BJ (cell line): Measurements from ENCODE around the gene UBQLNL. TPM values are rescaled to one million over a fixed set of nuclear protein-coding genes. Genes with fewer than 3 reads are reported as not detected.

Source experiments
- CTCF ChIA-PET: fragments of 350-600 bp; formaldehyde crosslinking; extraction: SDS; loops from one replicate; lab custom pipeline; 2021; ENCODE audit warnings: antibody characterized with exemption, inconsistent platforms; lab: Yijun Ruan, JAX
- POLR2A ChIA-PET: fragments of 300-600 bp; sonication (Branson Sonifier 250); formaldehyde crosslinking; extraction: SDS; loops from one replicate; lab custom pipeline; 2021; ENCODE audit warnings: antibody characterized with exemption; lab: Charles Lee
- DNase-seq: peaks from one replicate; pipeline ENCODE4 v3.0.0-alpha.2; 2011; ENCODE audit warnings: low read depth
- H3K27me3 ChIP-seq: 2 replicates; pipeline ENCODE4 v1.6.0; 2011; ENCODE audit warnings: low read length; ENCODE audit not compliant: control insufficient read depth, insufficient read depth
- H3K36me3 ChIP-seq: 2 replicates; pipeline ENCODE4 v1.5.1; 2011; ENCODE audit warnings: low read length; ENCODE audit not compliant: control insufficient read depth, insufficient read depth
- H3K4me3 ChIP-seq: 2 replicates; pipeline ENCODE4 v1.5.1; 2011; ENCODE audit warnings: low read depth, mild to moderate bottlenecking, control low read depth, low read length
- polyA plus RNA-seq: library from polyadenylated mRNA; depleted of rRNA; stranded (reverse); fragments of >200 nt; gene quantifications from 2 replicates; pipeline ENCODE4 v1.2.3, GENCODE V29; 2011
- TF ChIP-seq, protein P1 (sequence below): IDR thresholded peaks from 2 replicates; pipeline ENCODE4 v1.5.1; 2011; ENCODE audit warnings: low read depth, mild to moderate bottlenecking, control low read depth, inconsistent platforms, low read length, moderate library complexity; ENCODE audit not compliant: insufficient read depth

Gene UBQLNL
- polyA plus RNA-seq, 1 experiment, result 0.31 TPM

- POLR2A ChIA-PET, result no interaction called here
- Histone ChIP-seq H3K36me3 (no peaks in the 10 kb centered on the region), H3K27me3 (no peaks in the 10 kb centered on the region; the same call in 1 of the 2 replicates), H3K4me3 (no peak overlapping the region)
- DNase-seq, result no peak
- TF ChIP-seq, protein P1, sequence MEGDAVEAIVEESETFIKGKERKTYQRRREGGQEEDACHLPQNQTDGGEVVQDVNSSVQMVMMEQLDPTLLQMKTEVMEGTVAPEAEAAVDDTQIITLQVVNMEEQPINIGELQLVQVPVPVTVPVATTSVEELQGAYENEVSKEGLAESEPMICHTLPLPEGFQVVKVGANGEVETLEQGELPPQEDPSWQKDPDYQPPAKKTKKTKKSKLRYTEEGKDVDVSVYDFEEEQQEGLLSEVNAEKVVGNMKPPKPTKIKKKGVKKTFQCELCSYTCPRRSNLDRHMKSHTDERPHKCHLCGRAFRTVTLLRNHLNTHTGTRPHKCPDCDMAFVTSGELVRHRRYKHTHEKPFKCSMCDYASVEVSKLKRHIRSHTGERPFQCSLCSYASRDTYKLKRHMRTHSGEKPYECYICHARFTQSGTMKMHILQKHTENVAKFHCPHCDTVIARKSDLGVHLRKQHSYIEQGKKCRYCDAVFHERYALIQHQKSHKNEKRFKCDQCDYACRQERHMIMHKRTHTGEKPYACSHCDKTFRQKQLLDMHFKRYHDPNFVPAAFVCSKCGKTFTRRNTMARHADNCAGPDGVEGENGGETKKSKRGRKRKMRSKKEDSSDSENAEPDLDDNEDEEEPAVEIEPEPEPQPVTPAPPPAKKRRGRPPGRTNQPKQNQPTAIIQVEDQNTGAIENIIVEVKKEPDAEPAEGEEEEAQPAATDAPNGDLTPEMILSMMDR, result no peak
- CTCF ChIA-PET, result interaction anchor here (0.6 to 1.4 kb wide), 2 partner anchors 48 to 54 kb away, joined by 3 to 5 read pairs; no protein-coding TSS in a partner anchor
Measured at GRCh38 chr11:5524756-5525155, 8.3 kb upstream of the UBQLNL start.

- ChIA-PET POLR2A (no interaction called here), CTCF (no interaction called here)
- Histone ChIP-seq H3K4me3 (no peak overlapping the region), H3K27me3 (no peaks in the 10 kb centered on the region), H3K36me3 (no peaks in the 10 kb centered on the region)
- no peak for DNase-seq
- TF ChIP-seq, protein P1, result no peak
Measured at GRCh38 chr11:5522308-5522707, 5.8 kb upstream of the UBQLNL start.

DNA sequence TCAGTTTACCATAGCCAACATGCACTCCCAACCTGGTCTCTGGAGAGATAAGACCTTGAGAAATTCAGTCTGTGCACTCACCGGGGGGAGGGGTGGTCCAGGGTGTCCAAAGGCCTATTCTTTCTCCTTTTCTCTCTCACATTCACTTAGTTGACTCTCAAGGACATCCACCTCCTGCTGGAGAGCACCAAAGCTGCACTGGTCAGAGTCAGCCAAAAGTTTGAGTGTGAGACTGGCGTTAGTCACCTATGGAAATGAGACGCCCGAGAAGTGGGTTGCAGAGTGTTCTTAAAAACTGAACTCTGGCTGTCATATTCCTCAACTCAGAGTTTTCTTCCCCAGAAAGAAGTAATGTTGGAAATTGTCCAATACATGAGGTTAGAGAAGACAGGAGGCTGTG, 5.0 kb upstream of the UBQLNL start:
- Histone ChIP-seq H3K36me3 (no peaks in the 10 kb centered on the region), H3K4me3 (no peak overlapping the region), H3K27me3 (no peaks in the 10 kb centered on the region)
- DNase-seq, result no peak
- ChIA-PET CTCF (no interaction called here), POLR2A (no interaction called here)
- TF ChIP-seq, protein P1, result no peak

GRCh38 chr11:5514841-5515240, 1.7 kb downstream of the UBQLNL start:
- CTCF ChIA-PET, result no interaction called here
- DNase-seq, result no peak
- POLR2A ChIA-PET, result no interaction called here

DNA sequence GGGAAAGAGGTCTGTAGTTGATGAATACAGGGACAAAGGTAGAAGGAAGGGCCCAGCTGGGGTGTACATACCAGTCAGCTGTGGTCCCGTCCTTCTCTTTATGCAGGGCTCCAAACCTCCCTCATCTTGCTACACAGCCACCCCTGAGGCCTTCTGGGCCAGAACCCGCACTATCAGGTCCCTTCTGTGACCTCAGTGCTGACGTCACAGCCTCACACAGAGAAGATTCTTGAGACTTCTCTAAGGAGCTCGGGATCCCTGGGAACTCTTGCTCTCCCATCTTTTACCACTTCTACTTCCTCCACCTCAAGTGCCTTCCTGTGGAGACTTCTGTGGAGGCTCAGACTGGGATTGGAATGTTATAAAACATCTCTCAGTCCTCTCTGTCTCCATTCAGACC, 6.7 kb downstream of the UBQLNL start, which contains the start of gene UBQLN3:
TSS of gene UBQLN3 (minus strand) at position 155 of the 400 bp plus-strand sequence. CDS start 399 bp downstream, outside the sequence.
- Histone ChIP-seq H3K27me3 (no peaks in the 10 kb centered on the region), H3K4me3 (no peak within 1 kb of the TSS), H3K36me3 (no peaks in the 10 kb centered on the region)
- no peak for DNase-seq
- ChIA-PET CTCF (no interaction called here), POLR2A (no interaction called here)
- TF ChIP-seq, protein P1, result no peak

More at GRCh38 chr11:5514841-5515240, 1.7 kb downstream of the UBQLNL start:
- H3K4me3 ChIP-seq, result no peak overlapping the region
- no peaks in the 10 kb centered on the region for H3K36me3 ChIP-seq
- no peaks in the 10 kb centered on the region for H3K27me3 ChIP-seq
- TF ChIP-seq, protein P1, result no peak
